NCI-H2171 (cell line): ENCODE results near the gene SLC43A3.
"Not testable (repeated sequence)": the region's sequence is repeated elsewhere in the genome, so short reads cannot be mapped to it uniquely, and the experiment has no call there.

ENCODE experiments used
- DNase-seq: peaks from one replicate; lab custom pipeline; 2025; lab: John Stamatoyannopoulos, UW

SLC43A3 gene

DNA sequence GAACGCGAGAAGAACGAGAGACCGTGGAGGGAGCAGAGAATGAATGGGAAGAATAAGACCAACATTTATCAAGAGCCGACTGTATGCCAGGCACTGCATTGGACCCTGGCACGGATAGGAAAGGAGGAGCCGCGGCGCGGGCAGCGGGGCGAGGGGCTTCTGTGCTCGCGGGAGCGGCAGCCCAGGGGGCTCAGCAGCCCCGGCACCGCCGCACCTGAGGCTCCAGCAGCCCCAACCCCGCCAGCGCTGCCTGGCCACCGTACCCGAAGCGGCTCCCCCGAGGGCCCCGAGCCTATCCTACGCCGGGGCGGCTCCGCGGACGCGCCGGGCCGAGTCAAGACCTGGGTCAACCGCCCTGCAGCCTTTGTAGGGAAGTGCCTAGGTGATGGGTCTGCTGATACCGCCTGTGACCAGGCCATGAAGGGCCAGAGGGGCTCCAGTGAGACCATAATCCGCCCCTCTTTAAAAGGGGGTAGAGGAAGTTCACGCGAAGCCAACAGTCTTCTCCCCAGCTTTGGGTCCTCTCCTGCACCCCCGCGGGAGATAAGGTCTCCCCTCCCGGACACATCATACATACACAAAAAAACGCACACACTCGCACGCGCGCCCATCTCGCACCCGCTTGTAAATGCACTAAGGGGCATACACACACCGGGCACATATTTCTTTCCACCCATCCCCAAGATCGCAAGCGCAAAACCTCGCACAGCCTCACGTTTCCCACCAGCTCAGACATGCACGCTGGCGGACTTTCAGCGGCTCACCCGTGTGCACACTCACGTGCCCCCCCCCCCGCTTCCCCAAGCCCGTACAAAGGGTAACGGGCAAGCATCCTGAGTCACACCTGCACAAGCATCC lies 32.5 kb upstream of the SLC43A3 start:
- no peak for DNase-seq

DNA sequence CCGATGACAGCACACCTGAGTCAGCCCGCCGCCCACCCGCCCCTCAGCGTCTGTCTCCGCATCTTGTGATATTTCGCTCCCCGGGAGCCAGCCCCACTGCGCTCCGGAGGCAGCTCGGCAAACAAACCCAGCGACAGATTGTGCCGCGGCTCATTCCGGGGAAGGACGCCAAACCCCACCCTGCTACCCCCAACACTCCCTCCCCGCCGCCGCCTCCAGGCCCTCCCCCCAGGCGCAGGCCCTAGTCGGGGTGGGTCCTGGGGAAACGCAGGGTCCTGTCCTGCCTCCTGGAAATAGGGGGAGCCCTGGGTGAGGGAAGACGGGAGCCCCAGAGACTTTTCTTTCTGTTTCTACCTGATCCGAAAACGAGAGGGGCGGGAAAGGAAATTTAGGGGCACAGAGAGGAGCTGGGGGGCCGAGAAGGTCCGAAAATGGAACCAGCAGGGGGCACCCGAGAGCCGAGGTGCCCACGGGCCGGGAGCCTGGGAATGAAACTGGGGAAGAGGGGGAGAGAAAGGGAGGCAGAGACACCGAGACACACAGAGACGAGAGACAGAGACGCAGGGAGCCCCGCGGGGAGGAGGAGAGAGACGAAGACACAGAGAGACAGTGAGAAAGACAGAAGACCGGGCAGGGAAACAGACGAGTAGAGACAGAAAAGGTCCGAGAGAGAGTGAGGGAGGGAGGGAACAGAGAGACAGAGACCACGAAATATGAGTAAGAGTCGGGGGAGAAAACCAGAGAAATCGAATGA lies 31.7 kb upstream of the SLC43A3 start:
- peak; percentile 92 for DNase-seq

DNA sequence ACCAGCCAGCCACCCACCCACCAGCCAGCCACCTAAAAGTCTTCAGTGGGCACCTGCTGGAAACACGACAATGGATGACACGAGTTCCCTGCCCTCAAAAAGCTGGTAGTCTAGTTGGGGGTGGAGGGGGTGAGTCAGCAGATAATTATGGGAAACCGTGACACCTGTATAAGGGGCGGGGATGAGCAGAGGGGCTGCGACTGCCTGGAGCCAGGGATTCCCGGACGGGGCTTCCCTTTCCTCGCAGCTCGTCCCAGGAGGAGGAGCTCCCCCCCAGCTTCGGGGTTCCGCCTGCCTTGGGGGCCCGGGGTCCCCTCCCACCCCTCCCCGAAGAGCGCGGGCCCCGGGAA lies 31.1 kb upstream of the SLC43A3 start:
- peak; percentile 83 for DNase-seq

DNA sequence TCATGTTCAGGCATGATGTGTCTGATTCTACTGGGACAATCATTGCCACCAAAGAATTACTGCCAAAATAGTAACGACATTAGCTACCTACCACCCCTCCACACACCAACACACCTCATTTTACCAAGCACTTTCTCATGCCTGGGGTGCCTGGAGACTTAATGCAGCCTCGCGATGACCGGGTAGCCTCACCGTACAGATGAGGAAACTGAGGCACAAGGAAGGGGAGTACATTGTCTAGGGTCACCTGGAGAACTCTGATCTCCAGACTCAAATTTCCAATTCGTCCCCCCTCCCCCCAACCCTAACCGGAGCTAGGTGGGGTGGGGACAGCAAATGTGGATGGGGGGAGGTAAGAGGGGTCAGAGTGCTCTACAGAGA lies 30.7 kb upstream of the SLC43A3 start:
- no peak for DNase-seq

DNA sequence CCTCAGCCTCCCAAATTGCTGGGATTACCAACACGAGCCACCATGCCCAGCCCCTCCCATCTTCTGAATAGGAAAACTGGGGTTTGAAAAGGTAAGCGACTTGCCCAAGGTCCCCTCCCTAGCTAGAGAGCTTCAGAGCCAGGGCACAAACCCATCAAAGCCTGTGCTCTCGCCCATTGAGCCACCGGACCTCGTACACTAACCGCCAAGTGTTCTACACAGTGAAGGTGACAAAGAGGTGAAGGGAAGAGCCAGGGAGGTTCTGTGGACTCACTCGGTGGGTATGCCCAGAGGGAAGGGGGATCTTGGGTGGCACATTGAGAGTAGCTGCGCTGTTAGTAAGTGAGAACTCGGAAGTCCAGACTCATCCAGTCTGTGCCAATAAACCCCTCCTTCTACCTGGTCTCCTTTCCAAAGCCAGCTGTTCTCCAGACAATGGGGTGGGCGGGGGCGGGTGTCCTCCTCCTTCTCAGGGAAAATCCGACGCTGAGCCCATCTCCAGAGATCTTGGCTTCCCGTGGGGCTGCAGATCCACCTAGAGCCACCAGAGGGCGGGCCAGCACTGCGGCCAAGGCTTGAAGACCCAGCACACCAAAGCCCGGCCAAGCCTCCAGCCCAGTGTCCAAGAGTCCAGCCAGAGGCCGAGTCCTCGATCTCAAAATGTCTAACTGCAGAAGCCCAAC lies 30.2 kb upstream of the SLC43A3 start:
- DNase-seq: peak; percentile 70

DNA sequence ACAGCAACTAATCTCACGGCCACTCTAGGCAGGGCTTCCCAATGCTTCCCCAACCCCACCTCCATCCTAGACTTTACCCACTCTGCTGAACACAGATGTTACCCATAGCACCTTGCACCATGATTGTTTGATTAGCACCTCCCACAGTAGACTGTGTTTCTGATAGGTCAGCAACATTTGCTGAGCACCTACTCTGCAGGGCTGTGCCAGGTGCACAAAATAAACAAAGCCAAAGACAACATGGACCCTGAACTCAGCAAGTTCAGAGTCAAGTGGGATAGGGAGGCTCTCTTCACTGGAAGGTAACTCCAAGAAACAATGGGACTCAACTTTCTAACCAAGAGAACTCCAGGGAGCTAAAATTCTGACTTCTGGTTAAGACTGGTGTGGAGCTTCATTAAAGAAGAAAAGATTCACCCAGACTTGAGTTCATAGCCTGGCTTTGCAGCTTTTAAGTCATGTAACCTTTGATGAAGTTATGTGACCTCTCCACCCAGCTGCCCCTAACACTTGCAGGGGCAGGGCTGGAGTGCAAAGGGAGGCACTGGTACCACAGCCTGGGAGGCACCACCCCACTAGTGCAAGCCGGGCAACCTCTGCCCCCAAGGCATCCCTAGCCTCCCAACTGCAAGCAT lies 26.7 kb upstream of the SLC43A3 start:
- DNase-seq: no peak

DNA sequence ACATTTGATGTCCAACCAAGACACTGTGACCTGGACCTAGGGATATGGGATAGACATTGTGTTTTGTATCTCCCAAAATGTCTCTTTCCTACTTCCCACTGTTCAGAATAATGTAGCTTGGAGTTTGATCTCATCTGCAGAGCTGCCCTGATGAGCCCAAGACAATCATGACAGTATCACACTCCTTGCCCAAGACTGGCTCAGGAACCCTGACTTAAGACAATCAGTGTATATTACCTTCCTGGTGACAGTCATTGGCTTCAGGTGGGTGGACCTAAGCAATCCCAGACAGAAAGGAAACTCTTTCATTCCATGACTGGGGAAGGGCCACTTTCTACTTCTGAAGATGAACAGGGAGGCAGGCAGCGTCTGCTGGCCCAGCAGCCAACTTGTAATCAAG lies 19.1 kb upstream of the SLC43A3 start:
- DNase-seq: no peak

DNA sequence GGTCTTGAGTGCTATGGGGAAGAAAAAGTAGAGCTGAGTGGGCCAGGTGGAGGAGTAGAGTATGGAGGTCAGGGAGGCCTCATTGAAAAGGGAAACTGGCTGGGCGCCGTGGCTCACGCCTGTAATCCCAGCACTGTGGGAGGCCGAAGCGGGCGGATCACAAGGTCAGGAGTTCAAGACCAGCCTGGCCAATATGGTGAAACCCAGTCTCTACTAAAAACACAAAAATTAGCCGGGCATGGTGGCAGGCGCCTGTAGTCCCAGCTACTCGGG lies 18.1 kb upstream of the SLC43A3 start:
- not testable (repeated sequence) for DNase-seq

DNA sequence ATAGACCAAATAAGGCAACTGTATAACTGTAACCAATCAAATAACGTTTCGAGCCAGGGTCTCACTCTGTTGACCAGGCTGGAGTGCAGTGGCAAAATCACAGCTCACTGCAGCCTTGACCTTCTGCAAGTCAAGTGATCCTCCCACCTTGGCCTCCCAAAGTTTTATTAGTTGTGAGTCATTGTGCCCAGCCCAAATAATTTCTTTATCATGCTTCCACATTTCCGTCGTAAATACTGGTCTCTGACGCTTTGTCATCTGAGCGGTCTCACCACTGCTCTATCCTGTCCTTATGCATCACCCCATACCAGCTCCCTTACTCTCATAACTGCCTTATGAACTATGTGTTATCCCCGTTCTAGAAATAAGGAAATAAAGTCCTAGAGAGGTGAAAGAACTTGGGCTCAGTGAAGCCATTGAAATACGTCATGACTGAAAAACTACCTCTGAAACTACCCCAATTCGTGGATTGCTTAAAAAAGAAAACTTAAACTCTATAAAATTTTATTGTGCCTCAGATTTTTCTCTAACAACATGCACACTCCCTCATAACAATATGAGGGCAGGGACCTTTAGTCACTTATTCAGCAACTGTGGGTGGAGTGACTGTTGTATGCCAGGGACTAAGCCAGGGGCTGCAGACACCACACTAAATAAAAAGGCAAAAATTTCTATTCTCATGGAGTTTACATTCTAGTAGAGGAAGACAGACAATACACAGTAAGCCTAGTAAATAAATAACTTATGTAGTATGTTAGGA lies 17.6 kb upstream of the SLC43A3 start:
- DNase-seq: no peak

DNA sequence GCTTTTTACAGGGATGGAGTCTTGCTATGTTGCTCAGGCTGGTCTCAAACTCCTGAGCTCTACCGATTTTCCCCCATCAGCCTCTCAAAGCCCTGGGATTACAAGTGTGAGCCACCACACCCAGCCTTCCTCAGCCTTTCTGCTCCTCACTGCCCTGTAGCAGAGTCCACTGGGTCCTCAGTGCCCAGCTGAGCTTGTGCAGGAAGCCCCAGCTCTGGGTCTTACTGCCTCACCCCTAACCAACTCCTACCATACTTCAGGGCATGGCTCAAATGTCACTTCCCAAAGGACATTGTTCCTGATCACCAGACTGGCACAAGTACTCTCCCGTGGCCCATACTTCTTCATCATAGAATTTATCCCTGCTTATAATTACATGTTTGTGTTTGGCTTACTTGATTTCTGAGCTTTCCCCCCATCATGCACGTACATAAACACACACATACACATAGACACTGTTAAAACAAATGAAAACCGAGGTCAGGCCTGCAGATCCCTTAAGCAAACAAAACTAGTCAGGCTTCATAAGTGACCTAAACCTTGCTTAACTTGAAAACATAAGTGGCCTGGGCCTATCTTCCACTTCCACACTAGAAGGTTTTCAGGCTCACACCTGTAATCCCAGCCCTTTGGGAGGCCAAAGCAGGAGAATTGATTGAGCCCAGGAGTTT lies 14.0 kb upstream of the SLC43A3 start:
- no peak for DNase-seq

DNA sequence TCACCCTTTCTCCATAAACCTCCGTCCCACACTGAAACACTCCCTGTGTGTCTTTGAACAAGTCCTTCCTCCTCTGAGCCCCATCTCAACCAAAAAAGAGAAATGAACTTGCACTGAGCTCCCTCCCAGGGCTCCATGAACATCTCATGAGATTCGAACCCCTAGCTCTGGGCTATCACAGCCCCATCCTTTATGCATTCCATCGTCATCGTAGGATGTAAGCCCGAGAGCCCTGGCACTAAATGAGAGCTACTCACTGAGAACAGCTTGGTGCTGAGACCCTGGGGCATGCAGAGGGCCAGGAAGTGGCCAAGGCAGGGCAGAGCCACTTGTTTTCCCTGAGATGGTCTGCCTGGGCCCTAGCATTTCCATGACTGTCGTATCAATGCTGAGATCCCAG lies 12.9 kb upstream of the SLC43A3 start:
- DNase-seq: no peak

DNA sequence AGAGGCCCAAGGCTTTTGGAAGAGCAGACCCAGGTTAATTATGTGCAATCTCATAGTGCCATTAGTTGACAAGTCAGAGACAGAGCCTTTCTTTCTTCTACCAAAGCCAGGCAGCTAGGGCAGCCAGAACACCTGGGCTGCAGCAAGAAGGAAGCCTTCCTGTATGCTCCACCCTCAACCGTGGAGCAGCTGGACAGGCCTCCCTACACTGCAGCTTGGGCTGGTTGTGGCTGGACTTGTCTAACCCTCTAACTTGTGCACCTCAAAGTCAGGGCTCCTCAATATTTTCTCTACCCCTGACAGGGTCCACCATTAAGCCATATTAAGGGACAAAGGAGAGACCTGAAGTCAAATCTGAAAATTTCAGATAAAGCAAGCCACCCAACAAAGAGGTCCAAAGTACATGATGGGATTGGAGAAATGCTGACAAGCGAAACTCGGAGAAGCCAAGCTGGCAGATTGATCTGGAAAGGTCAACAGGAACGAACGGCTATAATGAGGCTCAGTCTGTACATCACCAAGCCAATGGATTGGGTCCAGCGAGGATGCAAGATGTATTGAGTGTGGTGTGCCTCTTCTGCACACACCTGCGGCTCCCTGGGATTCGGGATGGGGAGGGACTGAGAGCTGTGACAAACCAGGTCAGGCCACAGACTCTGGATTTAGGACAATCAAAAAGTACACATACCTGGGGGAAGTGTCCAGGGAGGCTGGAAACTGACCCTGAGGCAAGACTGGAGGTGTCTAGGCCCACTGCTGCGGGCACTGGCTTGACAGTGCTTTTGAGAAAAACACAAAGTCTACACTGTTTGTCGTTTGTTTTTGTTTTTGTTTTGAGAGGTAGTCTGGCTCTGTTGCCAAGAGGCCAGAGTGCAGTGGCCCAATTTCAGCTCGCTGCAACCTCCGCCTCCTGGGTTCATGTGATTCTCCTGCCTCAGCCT lies 11.7 kb upstream of the SLC43A3 start:
- no peak for DNase-seq

DNA sequence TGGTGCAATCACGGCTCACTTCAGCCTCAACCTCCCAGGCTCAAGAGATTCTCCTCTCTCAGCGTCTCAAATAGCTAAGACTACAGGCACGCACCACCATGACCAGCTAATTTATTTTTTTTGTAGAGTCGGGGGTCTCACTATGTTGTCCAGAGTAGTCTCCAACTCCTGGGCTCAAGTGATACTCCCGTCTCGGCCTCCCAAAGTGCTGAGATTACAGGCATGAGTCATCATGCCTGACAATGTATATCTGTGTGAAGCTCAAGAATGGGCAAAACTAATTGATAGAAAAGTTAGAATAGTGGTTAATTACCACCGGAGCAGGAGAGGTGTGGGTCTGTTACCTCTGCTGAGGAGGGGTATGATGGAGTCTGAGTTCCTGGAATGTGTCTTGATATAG lies 9.1 kb upstream of the SLC43A3 start:
- no peak for DNase-seq

DNA sequence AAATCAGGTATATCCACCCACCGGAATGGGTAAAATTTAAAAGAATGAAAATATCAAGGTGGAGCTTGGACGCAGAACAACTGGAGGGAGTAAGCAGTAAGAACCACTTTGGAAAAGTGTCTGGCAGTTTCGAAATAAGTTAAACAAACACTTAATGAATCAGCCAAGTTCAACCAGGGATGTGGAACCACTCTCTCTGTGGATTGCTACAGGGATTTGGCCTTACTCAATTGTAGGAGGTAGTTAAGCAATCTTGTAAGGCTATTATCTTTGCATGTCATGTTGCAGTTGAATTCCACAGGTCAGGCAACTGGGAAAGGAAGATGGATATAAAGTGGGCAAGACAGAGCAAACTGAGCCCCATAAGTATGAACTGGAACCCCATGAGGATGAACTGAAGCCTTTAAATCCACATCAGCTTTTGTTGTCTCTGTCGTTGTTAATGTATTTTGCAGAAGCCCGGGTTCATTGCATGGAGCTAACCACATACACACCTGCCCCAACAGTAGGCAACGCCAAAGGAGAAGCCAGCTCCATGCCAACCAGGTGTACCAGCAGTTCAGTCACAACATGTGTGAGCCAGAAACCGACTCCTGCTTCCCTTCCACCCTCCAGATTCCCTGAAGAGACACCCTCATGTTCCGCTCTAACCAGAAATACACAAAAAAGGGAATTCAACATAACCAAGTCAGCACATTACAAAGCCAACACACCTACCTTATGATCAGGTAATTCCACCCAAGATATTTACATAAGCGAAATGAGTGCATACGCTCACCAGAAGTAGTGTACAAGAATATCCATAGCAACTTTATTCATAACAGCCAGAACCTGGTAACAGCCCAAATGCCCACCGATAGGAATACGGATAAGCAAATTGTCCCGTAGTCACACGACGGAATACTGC lies 8.0 kb upstream of the SLC43A3 start:
- no peak for DNase-seq

DNA sequence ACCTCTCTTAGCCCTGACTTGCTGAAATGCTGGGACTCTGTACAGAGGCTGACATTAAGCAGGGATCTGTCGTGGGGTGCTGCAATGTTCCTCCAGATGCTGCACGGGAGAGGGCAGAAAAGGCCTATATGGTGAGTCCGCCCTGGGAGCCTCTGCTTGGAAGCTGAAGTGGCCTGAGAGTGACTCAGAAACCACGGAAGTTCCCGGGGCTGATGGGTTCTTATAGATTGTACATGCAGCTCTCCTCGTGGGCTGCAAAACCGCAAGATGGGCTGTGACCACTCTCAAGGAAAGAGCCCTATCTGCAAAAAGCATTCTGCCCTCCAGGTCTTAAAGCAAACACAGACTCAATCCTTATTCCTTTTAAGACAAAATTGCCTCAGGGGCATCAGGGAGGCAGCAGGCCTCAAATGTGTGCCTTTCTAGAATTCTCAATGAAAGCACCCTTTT lies 5.8 kb upstream of the SLC43A3 start:
- DNase-seq: no peak

DNA sequence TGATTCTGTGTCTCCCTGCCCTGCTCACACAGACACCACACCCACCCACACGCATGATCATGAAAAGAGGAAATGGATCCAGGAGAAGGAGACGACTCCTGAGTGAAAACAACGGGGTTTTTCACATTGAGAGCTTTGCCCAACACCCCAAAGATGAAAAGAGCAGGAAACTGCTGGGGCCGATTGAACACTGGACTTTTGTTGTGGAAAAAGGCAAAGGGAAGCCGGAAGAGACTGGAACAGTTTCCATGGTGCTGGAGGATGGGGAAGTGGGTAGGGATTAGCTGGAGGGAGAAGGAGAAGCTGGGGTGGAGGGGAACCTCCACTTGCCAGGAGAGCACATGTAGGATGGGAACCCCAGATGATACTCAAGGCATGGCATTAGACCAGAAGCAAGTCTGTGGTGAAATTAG lies 5.2 kb upstream of the SLC43A3 start:
- no peak for DNase-seq

DNA sequence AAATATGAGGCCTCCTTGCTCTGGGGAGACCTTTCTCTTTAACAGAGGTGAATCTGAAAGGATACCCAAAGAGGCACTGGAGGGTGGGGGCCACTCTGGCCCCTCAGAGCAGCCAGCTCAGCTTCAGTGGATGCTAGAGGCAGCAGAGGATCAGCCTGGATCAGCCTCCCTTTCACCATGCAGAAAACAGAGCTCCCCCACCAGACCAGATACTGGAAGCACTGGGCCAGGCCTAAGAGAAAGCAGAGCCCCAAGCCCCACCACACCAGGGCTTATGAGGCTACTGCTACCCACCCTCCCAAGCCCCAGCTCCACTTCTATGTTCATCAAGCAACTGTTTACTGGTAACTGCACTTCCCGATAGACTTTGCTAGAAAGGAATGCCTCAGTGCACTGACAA lies 4.0 kb upstream of the SLC43A3 start:
- no peak for DNase-seq

DNA sequence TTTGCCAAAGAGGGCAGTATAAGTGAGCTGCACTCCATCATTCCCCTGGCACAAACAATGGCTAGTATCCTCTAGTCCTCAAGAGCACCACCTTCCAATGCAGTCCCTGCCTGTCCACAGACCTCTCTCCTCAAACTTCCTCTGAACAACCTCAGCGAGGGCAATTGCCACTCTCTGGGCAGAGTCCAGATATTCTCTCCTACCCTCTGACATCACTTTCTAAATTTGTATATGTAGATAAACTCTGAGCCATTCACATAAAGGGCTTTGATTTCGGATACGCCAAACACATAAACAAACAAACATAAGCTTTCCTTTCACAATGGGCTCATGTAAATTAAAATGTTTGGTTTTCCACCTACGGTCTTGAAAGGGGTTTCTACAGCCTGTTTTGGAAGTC lies 3.0 kb upstream of the SLC43A3 start:
- DNase-seq: no peak

DNA sequence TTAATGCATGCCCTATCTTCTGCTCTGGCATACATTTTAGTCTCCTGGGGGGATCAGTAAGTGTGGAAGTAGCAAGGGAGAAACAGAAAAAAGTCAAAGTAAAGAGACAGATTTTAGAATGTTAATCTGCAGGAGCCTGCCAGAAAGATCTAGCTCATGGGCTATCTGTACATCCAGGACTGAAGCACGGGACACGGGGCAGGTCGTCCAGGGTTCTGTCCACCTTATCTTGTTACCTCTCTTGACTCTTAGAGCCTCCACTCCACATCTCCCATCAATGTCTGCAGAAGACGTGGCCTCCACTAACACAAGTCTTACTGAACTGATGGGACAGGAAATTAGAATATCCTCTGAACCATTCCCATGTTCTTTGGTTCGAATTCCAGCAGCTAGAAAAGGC lies 1.7 kb upstream of the SLC43A3 start:
- no peak for DNase-seq
